Activated CD4-positive, CD25-positive, alpha-beta regulatory T cell treated with anti-CD3 and anti-CD28 coated beads, Interleukin-2, amount 50 U/mL, for 72 hours (primary cell): ENCODE results near the gene MYO10.

ENCODE experiments used
- DNase-seq: peaks from one replicate; pipeline ENCODE4 v3.0.0; 2021

The MYO10 gene

DNA sequence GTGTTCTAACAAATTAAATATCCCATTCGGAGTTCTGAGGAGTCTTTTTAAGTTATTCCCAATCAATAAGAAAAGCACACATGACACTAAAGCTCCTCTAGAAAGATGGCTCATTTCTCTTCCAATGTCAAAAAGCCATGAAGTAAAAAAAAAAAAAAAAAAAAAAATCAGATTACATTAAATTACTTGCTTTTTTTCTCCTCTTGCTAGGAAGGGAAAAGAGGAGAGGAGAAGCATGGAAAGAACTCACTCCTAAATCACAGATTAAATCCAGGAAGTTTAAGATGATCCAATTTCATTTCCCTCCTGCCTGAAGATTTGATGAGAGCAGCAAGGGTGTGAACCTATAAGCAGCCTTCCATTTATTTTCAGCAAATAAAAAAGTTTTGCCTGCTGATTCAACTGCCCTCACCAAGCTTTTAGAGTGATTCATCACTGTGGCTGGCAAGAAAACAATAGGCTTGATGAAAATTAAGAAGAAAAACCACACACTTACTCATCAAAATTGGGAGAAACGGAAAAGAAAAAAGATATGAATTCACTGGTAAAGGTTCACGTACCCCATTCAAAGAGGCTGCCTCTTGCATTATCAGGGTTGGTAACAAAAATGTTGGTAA, 19.7 kb downstream of the MYO10 start:
- DNase-seq, result no peak

DNA sequence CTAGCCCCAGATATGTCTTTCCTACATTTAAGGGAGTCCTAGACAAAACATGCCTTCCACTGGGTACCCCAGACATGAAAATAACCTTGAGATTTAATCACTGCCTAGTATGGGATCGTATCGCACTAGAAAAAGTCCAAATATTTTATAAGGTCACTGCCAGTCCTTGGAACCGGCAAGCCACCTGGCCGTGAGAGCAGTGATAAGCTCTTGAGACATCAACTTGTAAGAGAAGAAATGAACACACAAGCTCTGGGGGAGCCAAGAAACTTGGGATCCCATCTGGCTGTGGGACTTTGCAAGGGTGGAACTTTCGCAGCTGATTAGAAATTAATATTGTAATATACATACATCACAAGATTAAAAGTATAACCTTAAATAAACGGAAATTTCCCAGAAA, 21.5 kb downstream of the MYO10 start:
- DNase-seq, result no peak

- no peak for DNase-seq
Measured at GRCh38 chr5:16914108-16914435, 22.0 kb downstream of the MYO10 start.

DNA sequence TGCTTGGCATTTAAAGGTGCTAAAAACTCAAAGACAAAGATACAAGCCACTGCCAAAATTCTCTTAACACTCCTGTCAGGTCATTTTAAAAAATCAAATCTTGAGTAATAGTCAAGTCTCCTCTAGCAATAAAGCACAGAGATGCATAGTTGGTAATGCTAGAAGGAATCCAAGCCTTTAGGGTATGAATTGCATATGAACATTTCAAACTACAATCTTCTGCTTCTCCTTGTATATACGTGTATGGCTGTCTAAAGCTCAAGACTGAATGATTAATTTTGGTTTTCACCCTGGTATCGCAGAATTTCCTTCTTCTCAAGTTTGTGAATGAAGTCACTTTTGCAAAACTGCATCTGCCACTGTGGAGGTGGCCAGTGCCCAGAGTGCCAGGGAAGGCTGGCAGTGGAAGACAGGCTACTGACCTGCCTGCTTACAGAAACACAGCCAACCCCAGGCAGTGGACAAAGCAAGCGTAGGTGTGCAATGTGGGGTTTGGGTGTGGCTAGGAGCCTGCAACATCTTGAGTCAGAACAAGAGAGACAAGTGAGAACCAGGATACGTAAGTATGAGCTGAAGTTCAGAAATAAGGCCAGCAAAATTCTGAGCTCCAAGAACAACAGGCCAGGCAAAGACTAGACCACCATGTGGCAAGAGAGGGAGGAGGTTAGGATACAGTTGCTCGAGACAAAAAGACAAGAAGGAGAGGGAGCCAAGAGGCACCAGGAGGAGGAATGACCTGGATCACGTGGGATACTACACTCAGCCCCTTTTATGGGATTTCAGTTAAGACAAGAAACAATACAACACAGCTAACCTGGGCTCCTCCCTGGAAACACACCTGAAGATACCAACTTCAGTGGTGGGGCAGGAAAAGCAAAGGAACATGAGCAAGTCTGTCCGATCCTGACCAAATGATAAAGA, 22.6 kb downstream of the MYO10 start:
- DNase-seq, result no peak

- no peak for DNase-seq
Measured at GRCh38 chr5:16912080-16912479, 24.0 kb downstream of the MYO10 start.

DNA sequence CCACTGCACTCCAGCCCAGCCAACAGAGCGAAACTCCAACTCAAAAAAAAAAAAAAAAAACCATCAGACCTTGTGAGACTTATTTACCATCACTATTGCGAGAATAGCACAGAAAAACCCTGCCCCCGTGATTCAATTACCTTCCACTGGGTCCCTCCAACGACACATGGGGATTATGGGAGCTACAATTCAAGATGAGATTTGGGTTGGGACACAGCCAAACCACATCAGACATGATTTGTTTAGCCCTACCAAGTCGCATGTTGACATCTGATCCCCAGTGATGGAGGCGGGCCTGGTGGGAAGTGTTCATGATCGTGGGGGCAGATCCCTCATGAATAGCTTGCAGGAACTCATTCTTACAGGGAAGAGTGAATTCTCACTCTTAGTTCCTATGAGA, 26.6 kb downstream of the MYO10 start:
- no peak for DNase-seq

GRCh38 chr5:16907270-16907669, 28.8 kb downstream of the MYO10 start:
- no peak for DNase-seq

- DNase-seq, result no peak
Measured at GRCh38 chr5:16906255-16906654, 29.8 kb downstream of the MYO10 start.

DNA sequence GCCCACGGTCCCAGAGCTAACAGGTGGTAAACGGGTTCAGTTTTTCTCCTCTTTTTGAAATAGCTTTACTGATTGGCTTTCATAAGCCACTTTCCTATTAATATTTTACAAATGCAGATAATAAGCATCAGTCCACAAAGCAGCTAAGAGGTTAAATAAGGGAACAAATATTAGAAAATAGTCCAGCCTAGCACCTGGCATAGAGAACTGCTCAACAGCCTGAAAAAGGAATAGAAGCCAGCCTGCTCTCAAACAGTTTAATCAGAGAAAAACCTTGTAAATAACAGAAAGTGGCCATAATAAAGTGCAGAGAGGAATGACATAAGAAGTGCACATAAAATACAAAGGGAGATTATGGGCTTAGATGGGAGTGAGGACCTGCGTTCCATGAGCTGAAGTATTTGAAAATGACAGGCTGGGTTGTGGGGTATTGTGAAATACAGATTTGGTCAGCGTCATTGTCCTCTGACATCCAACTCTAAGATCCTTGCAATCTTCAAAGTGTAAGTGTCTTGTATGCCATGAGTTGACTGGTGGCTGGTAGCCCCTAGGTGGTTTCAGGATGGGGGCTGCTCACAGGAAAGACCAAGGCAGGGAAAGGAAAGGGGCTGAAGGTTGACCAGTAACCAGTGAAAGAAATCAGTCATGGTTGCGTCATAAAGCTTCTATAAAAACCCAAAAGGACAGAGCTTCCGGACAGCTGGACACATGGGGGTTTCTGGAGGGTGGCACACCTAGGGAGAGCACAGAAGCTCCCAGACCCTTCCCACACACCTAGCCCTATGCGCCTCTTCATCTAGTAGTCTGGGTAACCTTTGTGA, 32.4 kb downstream of the MYO10 start:
- no peak for DNase-seq

DNA sequence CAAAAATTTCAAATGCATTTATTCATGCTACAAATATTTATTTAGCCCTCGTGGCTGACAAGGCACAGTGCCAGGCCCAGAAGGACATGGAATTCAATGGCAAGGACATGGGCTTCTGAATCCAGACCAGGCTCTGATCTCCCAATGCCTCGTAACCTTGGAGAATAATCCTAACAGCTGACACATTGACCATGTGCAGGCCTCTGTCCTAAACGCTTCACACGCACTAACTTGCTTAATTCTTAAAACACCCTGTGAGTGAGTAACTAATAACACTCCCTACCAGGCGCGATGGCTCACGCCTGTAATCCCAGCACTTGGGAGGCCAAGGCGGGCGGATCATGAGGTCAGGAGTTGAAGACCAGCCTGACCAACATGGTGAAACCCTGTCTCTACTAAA, 33.2 kb downstream of the MYO10 start:
- DNase-seq, result no peak

GRCh38 chr5:16901021-16901644, 35.0 kb downstream of the MYO10 start:
- DNase-seq, result no peak

- DNase-seq, result no peak
Measured at GRCh38 chr5:16899171-16899570, 36.9 kb downstream of the MYO10 start.

- no peak for DNase-seq
Measured at GRCh38 chr5:16897800-16898199, 38.3 kb downstream of the MYO10 start.

GRCh38 chr5:16897284-16897704, 38.8 kb downstream of the MYO10 start:
- no peak for DNase-seq

DNA sequence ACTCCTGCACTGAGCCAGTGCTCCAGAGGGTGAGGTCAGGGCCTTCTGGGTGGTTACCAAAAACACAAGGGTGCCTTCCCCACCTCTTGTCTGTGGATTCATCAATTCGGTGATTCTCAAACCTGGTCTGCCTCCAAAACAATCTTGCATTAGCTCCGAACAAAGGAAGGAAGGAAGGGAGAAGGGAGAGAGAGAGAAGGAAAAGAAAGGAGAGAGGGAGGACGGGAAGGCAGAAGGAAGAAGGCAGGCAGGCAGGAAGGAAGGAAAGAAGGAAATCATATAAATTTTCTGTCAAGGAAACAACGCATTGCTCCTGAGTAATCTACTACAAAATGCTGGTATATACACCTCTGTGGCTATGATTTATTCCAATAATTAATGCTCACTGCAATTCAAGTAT, 39.3 kb downstream of the MYO10 start:
- DNase-seq, result no peak

- no peak for DNase-seq
Measured at GRCh38 chr5:16894236-16895057, 41.6 kb downstream of the MYO10 start.

GRCh38 chr5:16891033-16891432, 45.1 kb downstream of the MYO10 start:
- no peak for DNase-seq

GRCh38 chr5:16889972-16890519, 46.0 kb downstream of the MYO10 start:
- no peak for DNase-seq

- DNase-seq, result no peak
Measured at GRCh38 chr5:16889203-16889971, 46.7 kb downstream of the MYO10 start.

DNA sequence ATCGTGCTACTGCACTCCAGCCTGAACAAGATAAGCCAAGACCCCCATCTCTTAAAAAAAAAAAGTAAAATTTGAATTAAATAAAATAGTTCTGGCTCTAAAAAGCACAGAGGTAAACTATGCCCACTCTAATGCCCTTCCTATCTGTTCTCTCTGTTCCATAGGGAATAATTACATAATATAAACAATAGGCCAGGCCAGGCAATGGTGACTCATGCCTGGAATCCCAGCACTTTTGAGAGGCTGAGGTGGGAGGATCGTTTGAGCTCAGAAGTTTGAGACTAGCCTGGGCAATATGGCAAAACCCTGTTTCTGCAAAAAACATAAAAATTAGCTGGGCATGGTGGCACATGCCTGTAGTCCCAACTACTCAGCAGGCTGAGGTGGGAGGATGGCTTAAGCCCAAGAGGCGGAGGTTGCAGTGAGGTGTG, 47.4 kb downstream of the MYO10 start:
- no peak for DNase-seq

DNA sequence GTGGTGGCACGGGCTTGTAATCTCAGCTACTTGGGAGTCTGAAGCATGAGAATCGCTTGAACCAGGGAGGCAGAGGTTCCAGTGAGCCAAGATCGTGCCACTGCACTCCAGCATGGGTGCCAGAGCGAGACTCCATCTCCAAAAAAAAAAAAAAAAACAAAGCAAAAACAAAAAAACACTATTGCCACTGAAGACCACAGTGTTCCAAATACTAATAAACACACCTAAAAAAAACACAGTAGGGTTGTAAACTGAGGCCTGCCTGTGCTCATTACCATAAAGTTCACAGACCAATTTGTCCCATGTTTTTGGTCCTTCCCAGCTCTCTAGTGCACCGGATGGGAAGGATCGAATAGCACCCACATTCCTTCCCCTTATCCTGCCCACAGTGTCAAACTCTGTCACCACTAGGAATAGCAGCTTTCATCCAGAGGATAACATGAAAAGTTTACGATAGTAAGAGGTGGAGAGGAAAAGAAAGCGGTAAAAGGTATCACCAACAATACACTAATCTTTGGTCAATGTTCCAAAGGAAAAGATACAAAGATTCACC, 49.2 kb downstream of the MYO10 start:
- no peak for DNase-seq
